Measurements from ENCODE around the gene PPP1R13B.

The PPP1R13B gene, protein sequence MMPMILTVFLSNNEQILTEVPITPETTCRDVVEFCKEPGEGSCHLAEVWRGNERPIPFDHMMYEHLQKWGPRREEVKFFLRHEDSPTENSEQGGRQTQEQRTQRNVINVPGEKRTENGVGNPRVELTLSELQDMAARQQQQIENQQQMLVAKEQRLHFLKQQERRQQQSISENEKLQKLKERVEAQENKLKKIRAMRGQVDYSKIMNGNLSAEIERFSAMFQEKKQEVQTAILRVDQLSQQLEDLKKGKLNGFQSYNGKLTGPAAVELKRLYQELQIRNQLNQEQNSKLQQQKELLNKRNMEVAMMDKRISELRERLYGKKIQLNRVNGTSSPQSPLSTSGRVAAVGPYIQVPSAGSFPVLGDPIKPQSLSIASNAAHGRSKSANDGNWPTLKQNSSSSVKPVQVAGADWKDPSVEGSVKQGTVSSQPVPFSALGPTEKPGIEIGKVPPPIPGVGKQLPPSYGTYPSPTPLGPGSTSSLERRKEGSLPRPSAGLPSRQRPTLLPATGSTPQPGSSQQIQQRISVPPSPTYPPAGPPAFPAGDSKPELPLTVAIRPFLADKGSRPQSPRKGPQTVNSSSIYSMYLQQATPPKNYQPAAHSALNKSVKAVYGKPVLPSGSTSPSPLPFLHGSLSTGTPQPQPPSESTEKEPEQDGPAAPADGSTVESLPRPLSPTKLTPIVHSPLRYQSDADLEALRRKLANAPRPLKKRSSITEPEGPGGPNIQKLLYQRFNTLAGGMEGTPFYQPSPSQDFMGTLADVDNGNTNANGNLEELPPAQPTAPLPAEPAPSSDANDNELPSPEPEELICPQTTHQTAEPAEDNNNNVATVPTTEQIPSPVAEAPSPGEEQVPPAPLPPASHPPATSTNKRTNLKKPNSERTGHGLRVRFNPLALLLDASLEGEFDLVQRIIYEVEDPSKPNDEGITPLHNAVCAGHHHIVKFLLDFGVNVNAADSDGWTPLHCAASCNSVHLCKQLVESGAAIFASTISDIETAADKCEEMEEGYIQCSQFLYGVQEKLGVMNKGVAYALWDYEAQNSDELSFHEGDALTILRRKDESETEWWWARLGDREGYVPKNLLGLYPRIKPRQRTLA

DNA sequence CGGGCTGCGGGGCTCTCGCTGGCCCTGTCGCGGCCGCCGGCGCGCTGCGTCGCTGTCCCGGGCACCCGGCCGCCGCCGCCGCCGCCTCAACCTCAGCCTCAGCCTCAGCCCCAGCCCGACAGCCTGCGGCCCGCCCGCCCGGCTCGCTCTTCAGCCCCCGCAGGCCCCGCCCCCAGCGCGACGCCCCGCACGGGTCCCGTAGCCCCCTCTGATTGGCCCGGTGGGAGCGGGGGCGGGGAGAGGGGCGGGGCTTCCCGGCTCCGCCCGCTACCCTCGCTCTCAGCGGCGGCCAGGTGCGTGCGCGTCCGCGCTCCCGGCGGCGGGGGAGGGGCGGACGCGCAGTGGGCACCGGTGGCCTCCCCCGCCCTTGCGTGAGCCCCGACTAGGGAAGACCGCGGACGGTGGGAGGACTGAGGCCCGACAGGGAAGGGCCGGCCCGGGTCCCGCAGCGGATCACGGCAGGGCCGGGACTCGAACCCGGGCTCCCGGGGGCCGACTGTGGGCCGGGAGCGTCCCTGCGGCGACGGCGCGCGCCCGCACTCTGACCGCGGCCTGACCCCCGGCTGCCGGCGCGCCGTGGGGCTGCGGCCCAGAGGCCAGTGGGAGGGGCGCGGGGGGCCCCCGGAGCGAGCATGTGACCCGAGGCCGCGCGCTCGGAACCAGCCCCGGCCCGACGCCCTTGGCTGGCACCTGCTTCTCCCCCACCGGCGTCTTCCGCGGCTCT is at the start of gene PPP1R13B:
Gene PPP1R13B, minus strand, starts transcription at position 125 of the 724 bp plus-strand sequence. CDS start 268 bp downstream, outside the sequence.
- TF ChIP-seq GATA2 (IDR thresholded peaks at IDR 0.05; ENCODE audit: low read depth, low read length) (no peak), GATA3 (IDR thresholded peaks at IDR 0.05; ENCODE audit: low read depth, low read length) (no peak)

GRCh38 chr14:103896578-103896977 is 49.2 kb upstream of the PPP1R13B start:
- TF ChIP-seq GATA2 (IDR thresholded peaks at IDR 0.05; ENCODE audit: low read depth, low read length) = no peak
- TF ChIP-seq GATA3 (IDR thresholded peaks at IDR 0.05; ENCODE audit: low read depth, low read length) = no peak

- TF ChIP-seq GATA2 (IDR thresholded peaks at IDR 0.05; ENCODE audit: low read depth, low read length) (no peak), GATA3 (IDR thresholded peaks at IDR 0.05; ENCODE audit: low read depth, low read length) (no peak)
Observed at GRCh38 chr14:103894723-103895059, 47.3 kb upstream of the PPP1R13B start.

DNA sequence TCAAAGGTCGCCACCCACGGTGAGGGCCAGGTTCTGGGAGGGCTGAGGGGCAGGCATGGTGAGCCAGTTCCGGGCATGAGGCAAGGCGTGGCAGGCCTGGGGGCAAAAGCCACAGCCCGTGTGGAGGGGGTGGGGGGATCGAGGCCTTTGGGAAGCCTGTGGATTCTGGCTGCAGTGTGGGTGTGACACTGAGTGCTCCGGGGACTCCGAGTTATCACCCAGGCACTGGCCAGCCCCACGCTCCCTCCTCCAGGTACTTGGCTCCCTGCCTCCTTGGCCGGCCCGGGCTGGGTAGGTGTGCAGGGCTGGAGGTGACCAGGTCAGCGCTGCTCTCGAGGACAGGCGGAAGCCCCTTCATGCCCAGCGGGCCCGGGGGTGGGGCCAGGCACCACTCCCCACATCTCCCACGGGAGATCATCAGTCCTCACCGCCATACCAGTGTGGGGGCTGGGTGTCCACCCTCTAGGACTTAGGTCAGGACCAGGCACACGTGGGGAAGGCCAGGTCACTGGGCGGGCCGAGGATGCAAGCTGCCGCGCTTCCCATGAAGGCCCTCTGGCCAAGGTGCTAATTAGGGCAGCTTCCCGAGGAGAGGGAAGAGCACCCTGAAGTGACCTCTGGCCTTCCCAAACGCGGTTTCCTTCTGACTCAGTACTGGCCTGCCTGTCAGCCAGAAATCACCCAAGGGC is 46.8 kb upstream of the PPP1R13B start:
- no peak for TF ChIP-seq GATA2 (IDR thresholded peaks at IDR 0.05; ENCODE audit: low read depth, low read length)
- TF ChIP-seq GATA3 (IDR thresholded peaks at IDR 0.05; ENCODE audit: low read depth, low read length) = no peak

GRCh38 chr14:103892247-103892646 is 44.9 kb upstream of the PPP1R13B start:
- TF ChIP-seq GATA2 (IDR thresholded peaks at IDR 0.05; ENCODE audit: low read depth, low read length) (no peak), GATA3 (IDR thresholded peaks at IDR 0.05; ENCODE audit: low read depth, low read length) (no peak)

- TF ChIP-seq GATA2 (IDR thresholded peaks at IDR 0.05; ENCODE audit: low read depth, low read length) (no peak), GATA3 (IDR thresholded peaks at IDR 0.05; ENCODE audit: low read depth, low read length) (no peak)
Observed at GRCh38 chr14:103891667-103892215, 44.4 kb upstream of the PPP1R13B start.

- TF ChIP-seq GATA2 (IDR thresholded peaks at IDR 0.05; ENCODE audit: low read depth, low read length) (no peak), GATA3 (IDR thresholded peaks at IDR 0.05; ENCODE audit: low read depth, low read length) (no peak)
Observed at GRCh38 chr14:103890821-103891666, 43.7 kb upstream of the PPP1R13B start.

GRCh38 chr14:103890052-103890371 is 42.6 kb upstream of the PPP1R13B start:
- TF ChIP-seq GATA3 (IDR thresholded peaks at IDR 0.05; ENCODE audit: low read depth, low read length) (no peak), GATA2 (IDR thresholded peaks at IDR 0.05; ENCODE audit: low read depth, low read length) (no peak)

GRCh38 chr14:103889313-103890051 is 42.1 kb upstream of the PPP1R13B start:
- TF ChIP-seq GATA2 (IDR thresholded peaks at IDR 0.05; ENCODE audit: low read depth, low read length) = no peak
- no peak for TF ChIP-seq GATA3 (IDR thresholded peaks at IDR 0.05; ENCODE audit: low read depth, low read length)

GRCh38 chr14:103887557-103888115 is 40.3 kb upstream of the PPP1R13B start:
- TF ChIP-seq GATA2 (IDR thresholded peaks at IDR 0.05; ENCODE audit: low read depth, low read length) (no peak), GATA3 (IDR thresholded peaks at IDR 0.05; ENCODE audit: low read depth, low read length) (no peak)

DNA sequence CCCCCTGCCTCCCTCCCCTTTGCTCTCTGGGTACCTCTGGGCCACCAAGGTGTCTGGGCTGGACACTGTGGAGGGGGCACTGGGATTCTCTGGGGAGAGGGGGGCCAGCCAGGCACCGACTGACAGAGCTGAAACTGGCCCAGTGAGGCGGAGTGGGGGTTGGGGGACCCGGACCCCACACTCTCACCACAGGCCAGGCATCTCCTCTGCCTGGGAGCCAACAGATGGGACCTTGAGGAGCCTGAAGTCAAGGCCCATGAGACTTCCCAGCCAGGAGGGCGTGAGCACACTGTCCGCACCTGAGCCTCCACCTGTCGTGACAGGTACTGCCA is 39.8 kb upstream of the PPP1R13B start:
- TF ChIP-seq GATA2 (IDR thresholded peaks at IDR 0.05; ENCODE audit: low read depth, low read length) (no peak), GATA3 (IDR thresholded peaks at IDR 0.05; ENCODE audit: low read depth, low read length) (no peak)

Data from SH-SY5Y (cell line).